SU-DHL-6 (cell line): ENCODE measurements around the gene CSTB.

Experiments
- EZH2phosphoT487 ChIP-seq: fragments of 200-600 bp; sonication (generic), shearing (Covaris generic); conservative IDR thresholded peaks from 2 replicates; pipeline ENCODE4 v1.6.1; 2018; ENCODE audit warnings: mild to moderate bottlenecking, antibody characterized with exemption, low read length, moderate library complexity, mixed read lengths
- TF ChIP-seq, protein P1 (sequence below): fragments of 200-600 bp; sonication (generic); IDR thresholded peaks from one replicate; pipeline ENCODE4 v1.5.1; 2017; ENCODE audit warnings: antibody characterized with exemption, mild to moderate bottlenecking, low read length, moderate library complexity; ENCODE audit not compliant: insufficient read depth, poor library complexity, severe bottlenecking

DNA sequence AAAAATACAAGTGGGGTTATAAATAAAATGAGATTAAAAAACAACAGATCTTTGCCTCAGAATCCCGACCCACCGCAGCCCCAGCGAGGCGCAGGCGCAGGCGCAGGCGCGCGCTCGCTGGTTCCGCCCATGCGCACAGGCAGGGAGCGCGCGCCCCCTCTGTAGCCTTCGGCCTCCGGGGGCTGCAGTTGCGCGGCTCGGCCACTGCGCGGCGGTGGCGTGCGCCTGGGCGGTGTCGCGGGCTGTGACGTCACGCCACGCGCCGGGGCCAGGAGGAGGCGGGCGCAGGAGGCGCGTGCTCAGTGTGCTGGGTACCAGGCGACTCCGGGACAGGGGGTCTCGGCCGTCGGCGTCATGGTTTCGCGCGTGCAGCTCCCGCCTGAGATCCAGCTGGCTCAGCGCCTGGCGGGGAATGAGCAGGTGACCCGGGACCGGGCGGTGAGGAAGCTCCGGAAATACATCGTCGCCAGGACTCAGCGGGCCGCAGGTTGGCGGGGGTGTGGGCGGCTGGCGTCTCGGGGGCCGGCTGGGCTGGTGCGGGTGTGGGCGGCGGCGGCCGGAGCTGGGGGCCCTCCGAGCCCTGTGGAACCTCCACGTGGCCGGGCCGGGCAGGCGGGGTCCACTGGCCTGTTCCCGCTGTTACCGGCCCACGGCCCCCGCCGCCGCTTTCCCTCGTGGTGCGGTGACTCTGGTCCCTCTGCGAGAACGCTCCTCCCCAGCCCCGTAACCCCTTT, 13.3 kb upstream of the CSTB start, which contains the start of gene RRP1:
- TF ChIP-seq, protein P1, sequence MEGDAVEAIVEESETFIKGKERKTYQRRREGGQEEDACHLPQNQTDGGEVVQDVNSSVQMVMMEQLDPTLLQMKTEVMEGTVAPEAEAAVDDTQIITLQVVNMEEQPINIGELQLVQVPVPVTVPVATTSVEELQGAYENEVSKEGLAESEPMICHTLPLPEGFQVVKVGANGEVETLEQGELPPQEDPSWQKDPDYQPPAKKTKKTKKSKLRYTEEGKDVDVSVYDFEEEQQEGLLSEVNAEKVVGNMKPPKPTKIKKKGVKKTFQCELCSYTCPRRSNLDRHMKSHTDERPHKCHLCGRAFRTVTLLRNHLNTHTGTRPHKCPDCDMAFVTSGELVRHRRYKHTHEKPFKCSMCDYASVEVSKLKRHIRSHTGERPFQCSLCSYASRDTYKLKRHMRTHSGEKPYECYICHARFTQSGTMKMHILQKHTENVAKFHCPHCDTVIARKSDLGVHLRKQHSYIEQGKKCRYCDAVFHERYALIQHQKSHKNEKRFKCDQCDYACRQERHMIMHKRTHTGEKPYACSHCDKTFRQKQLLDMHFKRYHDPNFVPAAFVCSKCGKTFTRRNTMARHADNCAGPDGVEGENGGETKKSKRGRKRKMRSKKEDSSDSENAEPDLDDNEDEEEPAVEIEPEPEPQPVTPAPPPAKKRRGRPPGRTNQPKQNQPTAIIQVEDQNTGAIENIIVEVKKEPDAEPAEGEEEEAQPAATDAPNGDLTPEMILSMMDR, result peak; percentile 87
- no peak for TF ChIP-seq EZH2phosphoT487
